GM19043 (cell line): ENCODE data around the gene HSD17B11.
"Not testable (repeated sequence)": the region's sequence is repeated elsewhere in the genome, so short reads cannot be mapped to it uniquely, and the experiment has no call there.

ENCODE experiments used
- ATAC-seq: cut with Tn5 transposase; IDR thresholded peaks from one replicate; pipeline ENCODE4 v1.9.1; 2021; ENCODE audit warnings: low read depth; ENCODE audit not compliant: unreplicated experiment

HSD17B11 gene

GRCh38 chr4:87406462-87406861 is 15.5 kb upstream of the HSD17B11 start:
- no peak for ATAC-seq

GRCh38 chr4:87405211-87405820 is 14.3 kb upstream of the HSD17B11 start:
- no peak for ATAC-seq

- ATAC-seq, result not testable (repeated sequence)
Measured at GRCh38 chr4:87403732-87404131, 12.7 kb upstream of the HSD17B11 start.

- no peak for ATAC-seq
Measured at GRCh38 chr4:87399954-87400353, 9.0 kb upstream of the HSD17B11 start.

GRCh38 chr4:87399148-87399547 is 8.2 kb upstream of the HSD17B11 start:
- no peak for ATAC-seq

- not testable (repeated sequence) for ATAC-seq
Measured at GRCh38 chr4:87395851-87396250, 4.9 kb upstream of the HSD17B11 start.

- not testable (repeated sequence) for ATAC-seq
Measured at GRCh38 chr4:87395073-87395472, 4.1 kb upstream of the HSD17B11 start.

- no peak for ATAC-seq
Measured at GRCh38 chr4:87392183-87392582, 1.2 kb upstream of the HSD17B11 start.

GRCh38 chr4:87391576-87392054 is 627 bp upstream of the HSD17B11 start:
- peak; percentile 4 for ATAC-seq

- ATAC-seq, result no peak
Measured at GRCh38 chr4:87390551-87390890, 467 bp downstream of the HSD17B11 start.

GRCh38 chr4:87390055-87390454 is 933 bp downstream of the HSD17B11 start:
- not testable (repeated sequence) for ATAC-seq

GRCh38 chr4:87388901-87389300 is 2.1 kb downstream of the HSD17B11 start:
- no peak for ATAC-seq

- ATAC-seq, result no peak
Measured at GRCh38 chr4:87387237-87387636, 3.8 kb downstream of the HSD17B11 start.

- ATAC-seq, result not testable (repeated sequence)
Measured at GRCh38 chr4:87384466-87385132, 6.4 kb downstream of the HSD17B11 start.

GRCh38 chr4:87382931-87383330 is 8.1 kb downstream of the HSD17B11 start:
- ATAC-seq, result no peak

- ATAC-seq, result no peak
Measured at GRCh38 chr4:87382116-87382515, 8.9 kb downstream of the HSD17B11 start.

- no peak for ATAC-seq
Measured at GRCh38 chr4:87377816-87378215, 13.2 kb downstream of the HSD17B11 start.

GRCh38 chr4:87375719-87376291 is 15.2 kb downstream of the HSD17B11 start:
- ATAC-seq, result peak; percentile 70

GRCh38 chr4:87370068-87370467 is 20.9 kb downstream of the HSD17B11 start:
- ATAC-seq, result no peak

GRCh38 chr4:87366521-87367162 is 24.3 kb downstream of the HSD17B11 start:
- no peak for ATAC-seq

- no peak for ATAC-seq
Measured at GRCh38 chr4:87365348-87365747, 25.6 kb downstream of the HSD17B11 start.
